ENCODE measurements around the gene EGFLAM.

Gene EGFLAM

GRCh38 chr5:38452201-38452600, 193.8 kb downstream of the EGFLAM start:
- peaks cover 7% of the 10 kb centered on the region for H3K4me1 Mint-ChIP-seq
- H3K27ac Mint-ChIP-seq = no peak overlapping the region
- H3K27me3 Mint-ChIP-seq = peaks cover 18% of the 10 kb centered on the region
- H3K36me3 Mint-ChIP-seq = no peaks in the 10 kb centered on the region
- no peak for DNase-seq (ENCODE audit: low spot score in 2 of 2)
- H3K4me3 Mint-ChIP-seq = no peak overlapping the region
- H3K9me3 Mint-ChIP-seq = peaks cover 3% of the 10 kb centered on the region
- no peak for ATAC-seq (ENCODE audit: low read depth)

GRCh38 chr5:38453506-38453905, 195.1 kb downstream of the EGFLAM start:
- Mint-ChIP-seq H3K4me1 (peaks cover 7% of the 10 kb centered on the region), H3K27me3 (peaks cover 21% of the 10 kb centered on the region), H3K27ac (peak overlapping the region; percentile 30), H3K4me3 (no peak overlapping the region), H3K9me3 (peaks cover 3% of the 10 kb centered on the region), H3K36me3 (no peaks in the 10 kb centered on the region)
- DNase-seq (ENCODE audit: low spot score in 2 of 2) = peak in 1 of 2 donors; percentile 25
- peak; percentile 95 for ATAC-seq (ENCODE audit: low read depth)

DNA sequence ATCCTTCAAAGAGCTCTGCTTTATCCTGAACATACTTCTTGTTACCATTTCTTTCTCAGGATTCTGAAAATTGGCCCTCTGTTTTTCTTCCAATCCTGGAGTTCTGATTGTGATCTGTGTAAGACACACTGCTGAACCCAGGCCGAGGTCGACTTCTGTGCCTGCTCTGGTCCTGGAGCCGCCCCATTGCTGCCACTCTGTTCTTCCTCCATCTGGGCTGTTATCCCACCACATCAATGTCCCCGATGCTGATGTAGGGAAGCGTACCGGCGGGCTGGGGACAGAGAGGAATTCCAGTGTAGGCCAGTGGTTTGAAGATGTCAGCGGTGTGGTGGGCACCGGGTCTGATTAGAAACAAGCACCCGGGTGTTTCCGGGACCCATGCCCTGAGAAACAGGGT, 195.6 kb downstream of the EGFLAM start:
- H3K27me3 Mint-ChIP-seq = peaks cover 18% of the 10 kb centered on the region
- peaks cover 3% of the 10 kb centered on the region for H3K9me3 Mint-ChIP-seq
- H3K36me3 Mint-ChIP-seq = no peaks in the 10 kb centered on the region
- DNase-seq (ENCODE audit: low spot score in 2 of 2) (no peak), ATAC-seq (ENCODE audit: low read depth) (no peak)
- peaks cover 7% of the 10 kb centered on the region for H3K4me1 Mint-ChIP-seq
- H3K27ac Mint-ChIP-seq = peak overlapping the region; percentile 30
- no peak overlapping the region for H3K4me3 Mint-ChIP-seq

DNA sequence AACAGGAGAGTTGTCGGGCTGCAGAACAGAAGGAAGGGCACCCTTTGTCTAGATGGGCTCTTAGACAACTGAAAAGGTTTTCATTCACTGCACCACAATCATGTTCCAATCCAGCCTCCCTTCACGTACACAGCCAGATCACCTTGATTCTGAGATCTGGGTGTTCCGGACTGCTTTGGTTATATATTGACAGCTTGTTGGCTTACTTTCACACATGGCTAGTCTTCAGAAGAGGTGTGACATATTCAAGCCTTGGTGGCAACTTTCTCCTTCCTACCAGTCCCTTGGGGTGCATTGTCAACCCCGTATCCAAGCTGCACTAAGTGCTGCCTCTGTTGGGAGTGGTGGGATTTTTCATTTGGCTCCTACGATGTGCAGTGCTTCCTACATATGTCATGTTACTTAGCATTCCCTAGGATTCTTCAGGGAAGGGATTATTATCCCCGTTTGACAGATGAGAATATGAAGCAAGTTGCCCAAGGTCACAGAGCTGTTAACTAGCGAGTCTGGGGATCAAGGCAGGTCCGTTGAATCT, 197.5 kb downstream of the EGFLAM start:
- H3K4me1 Mint-ChIP-seq = peaks cover 7% of the 10 kb centered on the region
- DNase-seq (ENCODE audit: low spot score in 2 of 2) (no peak), ATAC-seq (ENCODE audit: low read depth) (no peak)
- no peak overlapping the region for H3K4me3 Mint-ChIP-seq
- H3K27ac Mint-ChIP-seq = no peak overlapping the region
- H3K9me3 Mint-ChIP-seq = peaks cover 3% of the 10 kb centered on the region
- H3K36me3 Mint-ChIP-seq = no peaks in the 10 kb centered on the region
- peaks cover 13% of the 10 kb centered on the region for H3K27me3 Mint-ChIP-seq

- Mint-ChIP-seq H3K27me3 (peaks cover 15% of the 10 kb centered on the region), H3K4me3 (no peak overlapping the region), H3K4me1 (peaks cover 7% of the 10 kb centered on the region), H3K27ac (no peak overlapping the region), H3K36me3 (no peaks in the 10 kb centered on the region), H3K9me3 (peaks cover 3% of the 10 kb centered on the region)
- DNase-seq (ENCODE audit: low spot score in 2 of 2) (no peak), ATAC-seq (ENCODE audit: low read depth) (no peak)
These were observed 198.5 kb downstream of the EGFLAM start for GRCh38 chr5:38456657-38457399.

GRCh38 chr5:38458174-38458573, 199.8 kb downstream of the EGFLAM start:
- Mint-ChIP-seq H3K27me3 (peaks cover 20% of the 10 kb centered on the region), H3K4me3 (no peak overlapping the region), H3K9me3 (peaks cover 3% of the 10 kb centered on the region), H3K27ac (no peak overlapping the region), H3K36me3 (no peaks in the 10 kb centered on the region), H3K4me1 (peaks cover 7% of the 10 kb centered on the region)
- ATAC-seq (ENCODE audit: low read depth) (no peak), DNase-seq (ENCODE audit: low spot score in 2 of 2) (no peak)

DNA sequence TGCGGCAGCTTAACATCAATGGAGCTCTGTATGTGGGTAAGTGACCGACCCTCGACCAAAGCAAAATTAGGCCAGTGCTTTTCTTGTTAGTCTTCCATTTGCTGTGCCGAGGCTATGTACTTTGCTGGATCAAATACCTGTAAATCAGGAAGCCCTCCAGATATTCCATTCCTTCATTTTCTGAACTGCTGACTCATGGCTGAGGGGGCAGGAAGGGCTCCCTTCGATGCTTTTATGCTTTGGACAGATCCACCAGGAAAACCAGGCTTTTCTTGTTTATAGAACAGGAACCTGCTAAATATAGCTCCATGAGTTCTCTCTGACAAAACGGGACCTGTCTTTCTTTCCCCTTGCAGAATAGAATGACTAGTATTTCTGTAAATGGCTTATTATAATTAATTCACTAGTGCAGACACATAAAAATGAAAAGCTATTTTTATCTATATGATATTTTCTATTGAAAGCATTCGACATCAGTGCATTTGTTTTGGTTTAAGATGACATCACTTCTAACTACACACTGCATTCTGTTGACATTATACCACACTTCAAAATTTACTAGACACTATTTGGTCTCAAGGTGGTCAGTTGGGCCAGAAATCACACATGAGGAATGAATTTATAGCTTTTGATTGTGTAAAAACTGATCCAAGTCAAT, 204.7 kb downstream of the EGFLAM start:
- ATAC-seq (ENCODE audit: low read depth) = no peak
- peaks cover 20% of the 10 kb centered on the region for H3K27me3 Mint-ChIP-seq
- H3K36me3 Mint-ChIP-seq = no peaks in the 10 kb centered on the region
- no peak overlapping the region for H3K4me3 Mint-ChIP-seq
- no peak for DNase-seq (ENCODE audit: low spot score in 2 of 2)
- no peaks in the 10 kb centered on the region for H3K9me3 Mint-ChIP-seq
- H3K27ac Mint-ChIP-seq = no peak overlapping the region
- H3K4me1 Mint-ChIP-seq = no peaks in the 10 kb centered on the region

DNA sequence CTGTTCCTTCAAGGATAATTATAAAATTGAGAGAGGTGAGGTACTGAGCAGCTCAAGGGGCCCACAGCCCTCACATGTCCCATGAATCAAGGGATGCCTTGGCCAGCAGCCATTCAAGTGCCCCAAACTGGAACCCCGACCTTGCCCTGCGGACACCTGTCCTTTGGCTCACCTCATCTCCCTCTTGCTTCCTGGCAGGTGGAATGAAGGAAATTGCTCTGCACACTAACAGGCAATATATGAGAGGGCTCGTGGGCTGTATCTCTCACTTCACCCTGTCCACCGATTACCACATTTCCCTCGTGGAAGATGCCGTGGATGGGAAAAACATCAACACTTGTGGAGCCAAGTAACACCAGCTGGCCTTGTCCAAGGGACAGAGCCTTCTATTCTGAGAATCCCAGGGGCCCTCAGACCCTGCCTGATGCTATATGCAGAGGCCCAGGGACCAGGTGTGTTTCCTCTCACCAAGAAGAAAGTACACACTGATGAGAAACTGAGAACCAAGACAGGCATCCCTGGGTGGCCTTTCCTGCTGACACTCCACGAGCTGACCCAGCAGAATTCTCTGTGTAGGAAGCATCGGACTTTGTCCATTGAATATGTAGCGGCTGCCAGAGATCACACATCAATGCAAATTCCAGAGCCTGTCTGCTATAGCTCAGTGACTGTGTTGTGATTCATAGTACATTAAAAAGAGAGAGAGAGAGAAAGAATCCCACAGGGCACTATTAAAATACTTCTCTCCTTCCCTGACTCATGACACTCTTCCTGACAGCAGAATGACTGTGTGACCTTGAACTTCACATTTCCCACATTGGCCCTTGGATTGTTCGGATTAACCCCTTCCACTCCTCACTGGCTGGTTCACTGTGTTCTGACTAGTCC, 205.5 kb downstream of the EGFLAM start:
- Mint-ChIP-seq H3K4me1 (no peaks in the 10 kb centered on the region), H3K27me3 (peaks cover 19% of the 10 kb centered on the region), H3K4me3 (no peak overlapping the region), H3K27ac (no peak overlapping the region), H3K36me3 (no peaks in the 10 kb centered on the region), H3K9me3 (no peaks in the 10 kb centered on the region)
- ATAC-seq (ENCODE audit: low read depth) (no peak), DNase-seq (ENCODE audit: low spot score in 2 of 2) (no peak)

- Mint-ChIP-seq H3K27ac (no peak overlapping the region), H3K36me3 (no peaks in the 10 kb centered on the region), H3K4me3 (no peak overlapping the region), H3K9me3 (no peaks in the 10 kb centered on the region), H3K27me3 (peaks cover 18% of the 10 kb centered on the region), H3K4me1 (no peaks in the 10 kb centered on the region)
- ATAC-seq (ENCODE audit: low read depth) (no peak), DNase-seq (ENCODE audit: low spot score in 2 of 2) (no peak)
These were observed 206.7 kb downstream of the EGFLAM start for GRCh38 chr5:38465061-38465460.

- H3K4me1 Mint-ChIP-seq = no peaks in the 10 kb centered on the region
- no peaks in the 10 kb centered on the region for H3K36me3 Mint-ChIP-seq
- DNase-seq (ENCODE audit: low spot score in 2 of 2) (no peak), ATAC-seq (ENCODE audit: low read depth) (no peak)
- H3K9me3 Mint-ChIP-seq = no peaks in the 10 kb centered on the region
- H3K4me3 Mint-ChIP-seq = no peak overlapping the region
- H3K27ac Mint-ChIP-seq = no peak overlapping the region
- H3K27me3 Mint-ChIP-seq = peaks cover 18% of the 10 kb centered on the region
These were observed 207.5 kb downstream of the EGFLAM start for GRCh38 chr5:38465702-38466423.

DNA sequence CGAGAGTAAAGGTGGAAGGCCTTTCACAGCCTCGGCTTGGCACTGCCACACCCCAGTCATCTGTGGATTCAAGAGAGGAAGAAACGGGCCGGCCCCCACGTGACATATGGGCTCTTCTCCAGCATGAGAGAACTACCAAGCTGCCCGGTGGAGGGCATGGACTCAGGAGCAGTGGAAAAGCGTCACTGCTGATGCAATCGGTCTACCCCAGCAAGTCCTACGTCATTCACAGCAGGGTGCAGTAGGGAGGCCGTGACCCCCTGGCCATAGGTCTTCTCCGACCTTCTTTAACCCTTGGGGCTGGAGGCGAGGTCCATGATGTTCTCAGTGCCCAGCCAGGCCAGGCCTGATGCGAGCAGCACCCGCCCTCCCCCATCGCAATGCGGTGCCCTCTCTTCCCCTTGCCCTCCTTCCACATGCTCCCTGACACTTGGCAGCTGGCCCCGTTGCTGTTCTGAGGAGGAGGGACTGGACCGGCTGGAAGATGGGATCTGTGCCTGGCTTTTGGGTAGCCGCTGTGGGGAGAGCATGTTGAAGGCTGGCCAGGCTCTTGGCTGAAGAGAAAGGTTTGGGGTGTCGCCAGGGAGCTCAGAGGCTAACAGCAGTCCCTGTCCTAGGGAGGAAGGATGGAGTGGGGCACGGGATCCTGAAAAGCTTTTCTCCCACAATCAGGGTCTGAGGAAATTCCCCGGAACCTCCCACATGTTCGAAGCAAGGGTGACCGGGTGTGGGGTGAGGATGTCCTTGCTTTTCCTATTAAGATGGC, 208.2 kb downstream of the EGFLAM start:
- Mint-ChIP-seq H3K27me3 (peaks cover 16% of the 10 kb centered on the region), H3K4me3 (no peak overlapping the region), H3K36me3 (no peaks in the 10 kb centered on the region), H3K27ac (no peak overlapping the region), H3K9me3 (no peaks in the 10 kb centered on the region), H3K4me1 (no peaks in the 10 kb centered on the region)
- ATAC-seq (ENCODE audit: low read depth) (no peak), DNase-seq (ENCODE audit: low spot score in 2 of 2) (no peak)

GRCh38 chr5:38467353-38468040, 209.1 kb downstream of the EGFLAM start:
- no peaks in the 10 kb centered on the region for H3K4me1 Mint-ChIP-seq
- no peak overlapping the region for H3K4me3 Mint-ChIP-seq
- no peak for DNase-seq (ENCODE audit: low spot score in 2 of 2)
- no peak overlapping the region for H3K27ac Mint-ChIP-seq
- no peaks in the 10 kb centered on the region for H3K9me3 Mint-ChIP-seq
- ATAC-seq (ENCODE audit: low read depth) = no peak
- no peaks in the 10 kb centered on the region for H3K36me3 Mint-ChIP-seq
- peaks cover 12% of the 10 kb centered on the region for H3K27me3 Mint-ChIP-seq

All from memory B cell (primary cell).